WI38 (cell line): ENCODE measurements around the gene GFY.

Experiments used
- H3K4me3 ChIP-seq: 2 replicates; pipeline ENCODE4 v1.5.1; 2011; ENCODE audit warnings: low read depth, mild to moderate bottlenecking, control low read depth, low read length
- CTCF ChIP-seq: IDR thresholded peaks from 2 replicates; pipeline ENCODE4 v1.5.1; 2012; ENCODE audit warnings: low read depth, mild to moderate bottlenecking, control low read depth, low read length

Gene GFY

GRCh38 chr19:49409441-49410029 lies 15.7 kb upstream of the GFY start:
- no peak overlapping the region for H3K4me3 ChIP-seq
- TF ChIP-seq CTCF, result no peak

- no peak overlapping the region for H3K4me3 ChIP-seq
Observed at GRCh38 chr19:49411681-49412326, 13.4 kb upstream of the GFY start.

GRCh38 chr19:49413348-49413747 lies 11.8 kb upstream of the GFY start:
- TF ChIP-seq CTCF, result no peak
- H3K4me3 ChIP-seq, result no peak overlapping the region

More at GRCh38 chr19:49411681-49412326, 13.4 kb upstream of the GFY start:
- TF ChIP-seq CTCF, result no peak

GRCh38 chr19:49414256-49414655 lies 10.9 kb upstream of the GFY start:
- TF ChIP-seq CTCF, result no peak
- no peak overlapping the region for H3K4me3 ChIP-seq

- no peak for TF ChIP-seq CTCF
- no peak overlapping the region for H3K4me3 ChIP-seq
Observed at GRCh38 chr19:49415102-49415809, 9.9 kb upstream of the GFY start.

- no peak overlapping the region for H3K4me3 ChIP-seq
- no peak for TF ChIP-seq CTCF
Observed at GRCh38 chr19:49415810-49416200, 9.4 kb upstream of the GFY start.

- no peak for TF ChIP-seq CTCF
- no peak overlapping the region for H3K4me3 ChIP-seq
Observed at GRCh38 chr19:49417088-49417487, 8.1 kb upstream of the GFY start.
